ENCODE data around the gene FCHSD2.

GRCh38 chr11:73100578-73100977, 41.5 kb downstream of the FCHSD2 start:
- no peak for TF ChIP-seq ZNF274 (IDR thresholded peaks at IDR 0.05; ENCODE audit: low read depth, low read length)
- no peak for TF ChIP-seq SUZ12 (IDR thresholded peaks at IDR 0.05; ENCODE audit: extremely low read depth, insufficient read depth, insufficient read length)

Measured in NT2/D1 (cell line).